HuH-7.5 (cell line): ENCODE results near the gene PHF1.

ENCODE experiments used
- DNase-seq: peaks from one replicate; pipeline ENCODE4 v3.0.0; 2011; ENCODE audit warnings: low spot score

Gene PHF1

DNA sequence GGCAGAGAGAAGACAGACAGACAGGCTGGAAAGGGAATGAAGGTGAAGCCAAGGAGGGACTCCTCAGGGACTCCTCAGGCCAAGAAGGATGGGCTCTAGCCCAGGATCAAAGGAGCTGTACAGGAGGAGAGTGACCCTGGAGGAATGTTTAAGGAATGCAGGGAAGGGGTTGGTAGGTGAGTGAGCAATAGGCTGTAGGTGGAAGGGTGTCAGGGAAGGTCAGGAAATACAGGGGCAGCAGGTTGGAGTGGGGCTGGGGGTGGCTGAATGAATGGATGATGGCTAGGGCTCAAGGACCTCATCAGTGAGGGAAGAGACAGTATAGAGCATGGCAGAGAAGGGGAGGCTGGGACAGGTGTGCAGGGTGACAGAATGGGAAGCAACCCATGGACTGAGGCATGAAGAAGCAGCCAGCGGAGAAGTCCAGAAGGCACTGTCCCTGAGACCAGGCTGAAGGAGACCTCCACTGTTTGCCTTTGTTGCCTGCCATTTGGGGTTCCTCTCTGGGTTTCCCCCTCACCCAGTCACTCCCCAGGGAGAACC, 22.3 kb downstream of the PHF1 start:
- DNase-seq, result no peak

GRCh38 chr6:33433544-33434191, 22.9 kb downstream of the PHF1 start:
- DNase-seq, result no peak

DNA sequence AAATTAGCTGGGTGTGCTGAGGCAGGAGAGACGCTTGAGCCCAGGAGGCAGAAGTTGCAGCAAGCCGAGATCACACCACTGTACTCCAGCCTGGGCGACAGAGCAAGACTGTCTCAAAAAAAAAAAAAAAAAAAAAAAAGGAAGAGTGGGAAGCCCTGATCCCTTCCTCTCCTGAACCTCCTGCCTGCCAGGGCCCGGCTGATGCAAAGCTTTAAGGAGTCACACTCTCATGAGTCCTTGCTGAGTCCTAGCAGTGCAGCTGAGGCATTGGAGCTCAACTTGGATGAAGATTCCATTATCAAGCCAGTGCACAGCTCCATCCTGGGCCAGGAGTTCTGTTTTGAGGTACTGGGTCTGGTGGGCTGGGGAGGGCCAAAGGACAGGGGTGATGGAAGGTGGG, 24.1 kb downstream of the PHF1 start:
- no peak for DNase-seq

GRCh38 chr6:33437666-33438065, 26.9 kb downstream of the PHF1 start:
- no peak for DNase-seq

DNA sequence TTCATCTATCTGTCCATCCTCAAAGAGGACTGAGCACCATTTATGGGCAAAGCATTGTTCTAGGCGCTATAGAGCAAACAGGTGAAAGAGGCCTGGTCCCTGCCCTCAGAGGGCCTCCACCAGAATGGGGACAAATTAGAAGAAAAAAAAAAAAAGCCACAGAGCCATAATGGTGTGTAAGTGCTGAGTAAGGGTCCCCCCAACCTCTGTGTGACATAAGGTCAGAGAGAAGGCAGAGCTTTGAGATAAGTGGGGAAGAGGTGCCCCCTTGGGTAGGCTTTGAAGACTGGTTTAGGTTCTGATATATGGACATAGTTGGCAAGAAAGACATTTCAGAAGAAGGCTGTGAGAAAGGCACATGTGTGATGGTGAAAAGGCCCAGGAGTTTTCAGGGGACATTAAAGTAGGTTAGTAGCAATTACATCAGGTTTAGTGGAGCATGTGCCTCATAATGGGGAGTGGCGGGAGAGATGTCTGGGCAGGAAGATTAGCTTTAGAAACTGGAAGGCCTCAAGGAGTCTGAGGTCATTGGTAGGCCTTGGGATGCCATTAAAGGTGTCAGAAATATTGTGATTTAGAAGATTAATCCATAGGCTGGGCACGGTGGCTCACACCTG, 28.3 kb downstream of the PHF1 start:
- no peak for DNase-seq

- no peak for DNase-seq
These were observed 29.3 kb downstream of the PHF1 start for GRCh38 chr6:33439956-33440648.

DNA sequence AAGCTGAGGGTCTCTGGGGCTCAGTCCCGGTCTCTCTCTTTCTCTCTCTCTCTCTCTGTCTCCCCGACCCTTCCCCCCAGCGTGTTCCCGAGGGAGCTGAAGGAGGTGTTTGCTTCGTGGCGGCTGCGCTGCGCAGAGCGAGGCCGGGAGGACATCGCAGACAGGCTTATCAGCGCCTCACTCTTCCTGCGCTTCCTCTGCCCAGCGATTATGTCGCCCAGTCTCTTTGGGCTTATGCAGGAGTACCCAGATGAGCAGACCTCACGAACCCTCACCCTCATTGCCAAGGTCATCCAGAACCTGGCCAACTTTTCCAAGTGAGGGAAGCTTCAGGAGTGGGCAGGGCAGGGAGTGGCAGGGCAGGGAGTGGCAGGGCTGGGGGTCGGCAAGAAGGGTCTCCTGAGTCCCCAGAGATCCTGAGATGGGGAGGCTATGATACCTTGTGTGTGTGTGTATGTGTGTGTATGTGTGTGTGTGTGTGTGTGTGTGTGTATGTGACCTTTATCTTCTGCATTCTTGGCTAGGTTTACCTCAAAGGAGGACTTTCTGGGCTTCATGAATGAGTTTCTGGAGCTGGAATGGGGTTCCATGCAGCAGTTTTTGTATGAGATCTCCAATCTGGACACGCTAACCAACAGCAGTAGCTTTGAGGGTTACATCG, 30.0 kb downstream of the PHF1 start:
- no peak for DNase-seq

DNA sequence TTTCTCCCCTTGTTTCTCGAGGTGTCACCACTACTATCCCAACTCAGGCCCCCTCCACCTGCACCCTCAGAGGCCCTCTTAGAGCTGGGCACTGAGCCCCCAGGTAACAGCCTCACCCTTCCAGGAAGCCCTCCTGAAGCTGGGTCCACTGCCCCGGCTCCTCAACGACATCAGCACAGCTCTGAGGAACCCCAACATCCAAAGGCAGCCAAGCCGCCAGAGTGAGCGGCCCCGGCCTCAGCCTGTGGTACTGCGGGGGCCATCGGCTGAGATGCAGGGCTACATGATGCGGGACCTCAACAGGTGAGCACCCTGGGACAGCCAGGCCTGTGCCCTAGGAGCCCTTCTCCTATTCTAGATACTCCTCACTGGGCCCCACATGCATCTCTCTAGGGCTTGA, 30.6 kb downstream of the PHF1 start:
- no peak for DNase-seq

- DNase-seq, result no peak
These were observed 31.5 kb downstream of the PHF1 start for GRCh38 chr6:33442283-33442682.

GRCh38 chr6:33443025-33443424, 32.2 kb downstream of the PHF1 start:
- no peak for DNase-seq

DNA sequence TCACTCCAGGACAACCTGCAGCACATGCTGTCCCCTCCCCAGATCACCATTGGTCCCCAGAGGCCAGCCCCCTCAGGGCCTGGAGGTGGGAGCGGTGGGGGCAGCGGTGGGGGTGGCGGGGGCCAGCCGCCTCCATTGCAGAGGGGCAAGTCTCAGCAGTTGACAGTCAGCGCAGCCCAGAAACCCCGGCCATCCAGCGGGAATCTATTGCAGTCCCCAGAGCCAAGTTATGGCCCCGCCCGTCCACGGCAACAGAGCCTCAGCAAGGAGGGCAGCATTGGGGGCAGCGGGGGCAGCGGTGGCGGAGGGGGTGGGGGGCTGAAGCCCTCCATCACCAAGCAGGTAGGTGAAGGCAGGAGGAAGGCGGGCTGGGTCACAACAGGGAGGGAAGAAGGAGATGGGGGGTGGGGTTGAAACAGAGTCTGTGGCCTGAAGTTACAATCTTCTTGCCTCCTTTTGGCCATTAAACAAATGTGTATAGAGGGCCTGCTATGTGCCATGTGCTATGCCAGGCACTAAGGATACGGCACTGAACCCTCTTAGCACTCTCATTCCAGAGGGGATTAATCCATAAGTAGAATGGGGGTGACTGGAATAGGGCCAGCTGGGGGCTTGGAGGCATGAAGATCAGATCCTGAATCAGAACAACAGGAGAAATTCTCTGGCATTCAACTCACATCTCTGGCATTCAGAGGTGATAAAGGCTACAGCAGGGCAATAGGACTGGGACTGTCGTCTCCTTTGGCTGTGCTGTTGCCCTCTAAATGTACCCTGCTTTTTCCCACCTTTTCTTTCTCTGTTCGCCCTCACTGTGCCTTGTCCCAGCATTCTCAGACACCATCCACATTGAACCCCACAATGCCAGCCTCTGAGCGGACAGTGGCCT, 33.0 kb downstream of the PHF1 start:
- DNase-seq, result no peak

DNA sequence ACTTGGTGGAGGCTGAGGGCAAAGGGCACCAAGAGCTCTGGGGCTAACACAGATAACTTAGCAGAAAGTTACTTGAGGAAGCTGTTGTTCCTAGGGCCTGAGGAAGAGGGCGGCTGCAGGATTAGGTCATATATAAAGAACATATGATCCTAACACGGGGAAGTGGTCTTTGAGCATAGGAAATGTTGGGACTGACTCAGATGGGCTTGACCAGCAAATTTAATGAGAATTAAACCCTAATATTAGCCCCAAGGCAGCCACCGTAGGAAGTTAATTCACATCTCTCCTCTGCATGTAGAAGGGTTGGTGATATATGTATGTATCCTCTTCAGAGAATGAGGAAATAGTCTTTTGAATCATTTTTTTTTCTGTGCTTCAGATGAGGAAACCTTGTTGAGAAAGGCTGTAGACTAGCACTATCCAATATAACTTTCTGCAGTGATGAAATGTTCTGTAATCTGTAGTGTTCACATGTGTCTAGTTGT, 34.3 kb downstream of the PHF1 start:
- DNase-seq, result no peak

- no peak for DNase-seq
These were observed 35.5 kb downstream of the PHF1 start for GRCh38 chr6:33446356-33446755.

GRCh38 chr6:33450434-33450833, 39.6 kb downstream of the PHF1 start:
- no peak for DNase-seq

- DNase-seq, result no peak
These were observed 40.8 kb downstream of the PHF1 start for GRCh38 chr6:33451606-33452005.

DNA sequence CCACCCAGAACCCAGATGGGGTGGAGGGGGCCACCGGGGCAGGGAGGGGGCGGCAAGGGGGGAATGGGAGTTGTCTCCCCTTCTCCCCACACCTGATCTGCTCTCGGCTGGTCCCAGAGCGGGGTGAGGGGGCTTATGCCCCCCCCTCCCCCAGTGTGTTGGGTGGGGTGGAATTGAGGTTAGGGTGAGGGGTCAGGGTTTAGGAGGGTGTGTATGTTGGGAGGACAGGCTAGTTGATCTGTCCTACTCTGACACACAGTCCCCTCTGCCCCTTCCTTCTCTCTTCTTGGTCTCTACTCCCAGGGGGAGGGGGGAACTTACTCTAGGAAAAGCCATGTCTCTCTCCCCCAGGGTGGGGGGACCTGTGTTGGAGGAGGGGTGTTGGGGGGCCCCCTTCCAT, 41.7 kb downstream of the PHF1 start:
- DNase-seq, result no peak

DNA sequence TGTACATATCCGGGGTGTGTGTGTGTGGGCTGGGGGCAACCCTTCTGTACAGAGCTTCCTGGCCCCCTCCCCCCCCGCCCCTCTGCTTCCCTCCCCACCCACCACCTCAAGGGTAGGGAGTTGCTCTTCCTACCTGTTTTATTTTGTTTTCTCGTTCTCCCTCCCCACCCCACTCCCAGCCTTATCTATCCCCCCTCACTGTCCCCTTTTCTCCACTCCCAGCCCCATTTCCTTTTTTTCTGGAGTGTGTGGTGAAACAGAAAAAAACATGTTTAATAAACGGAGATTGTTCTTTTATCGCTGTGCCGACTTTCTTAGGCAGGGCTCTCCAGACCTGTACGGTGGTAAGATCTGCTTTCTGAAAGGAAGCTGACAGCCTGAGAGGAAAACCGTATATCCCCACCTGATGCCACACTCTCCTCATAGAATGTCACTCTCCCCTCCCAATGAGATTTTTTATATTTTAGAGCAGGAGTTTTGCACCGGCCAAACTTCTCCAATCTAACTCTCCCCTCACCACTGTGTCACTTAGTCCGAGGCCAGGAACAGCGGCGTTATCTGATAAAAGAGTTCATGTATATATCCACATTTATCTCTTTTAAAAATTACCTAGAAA, 42.7 kb downstream of the PHF1 start:
- DNase-seq, result no peak

GRCh38 chr6:33454009-33454946, 43.5 kb downstream of the PHF1 start, which contains the start of gene ZBTB9:
ZBTB9 (plus strand) TSS chr6:33454576; CDS start chr6:33455101, 525 bp downstream.
- peak; percentile 97 for DNase-seq

DNA sequence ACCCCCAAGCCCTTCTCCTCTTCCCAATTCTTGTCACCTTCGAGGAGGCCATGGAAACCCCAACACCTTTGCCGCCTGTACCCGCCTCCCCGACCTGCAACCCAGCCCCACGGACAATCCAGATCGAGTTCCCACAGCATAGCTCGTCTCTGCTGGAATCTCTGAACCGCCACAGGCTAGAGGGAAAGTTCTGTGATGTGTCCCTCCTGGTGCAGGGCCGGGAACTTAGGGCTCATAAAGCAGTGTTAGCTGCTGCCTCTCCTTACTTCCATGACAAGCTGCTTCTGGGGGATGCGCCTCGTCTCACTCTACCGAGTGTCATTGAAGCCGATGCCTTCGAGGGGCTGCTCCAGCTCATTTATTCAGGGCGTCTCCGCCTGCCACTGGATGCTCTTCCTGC, 44.2 kb downstream of the PHF1 start:
- DNase-seq, result no peak

DNA sequence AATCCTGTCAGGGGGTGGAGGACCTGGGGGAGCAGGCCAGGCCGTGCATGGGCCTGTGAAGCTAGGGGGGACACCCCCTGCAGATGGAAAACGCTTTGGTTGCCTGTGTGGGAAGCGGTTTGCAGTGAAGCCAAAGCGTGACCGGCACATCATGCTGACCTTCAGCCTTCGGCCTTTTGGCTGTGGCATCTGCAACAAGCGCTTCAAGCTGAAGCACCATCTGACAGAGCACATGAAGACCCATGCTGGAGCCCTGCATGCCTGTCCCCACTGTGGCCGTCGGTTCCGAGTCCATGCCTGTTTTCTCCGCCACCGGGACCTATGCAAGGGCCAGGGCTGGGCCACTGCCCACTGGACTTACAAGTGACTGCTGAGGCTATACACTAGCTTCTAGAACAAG, 45.3 kb downstream of the PHF1 start:
- DNase-seq, result no peak
